GM21528 (cell line): ENCODE data around the gene SSUH2.

Experiments
- ATAC-seq: cut with Tn5 transposase; IDR thresholded peaks from one replicate; pipeline ENCODE4 v1.9.1; 2021; ENCODE audit warnings: mild to moderate bottlenecking, moderate library complexity; ENCODE audit not compliant: unreplicated experiment, low FRiP score

The SSUH2 gene

DNA sequence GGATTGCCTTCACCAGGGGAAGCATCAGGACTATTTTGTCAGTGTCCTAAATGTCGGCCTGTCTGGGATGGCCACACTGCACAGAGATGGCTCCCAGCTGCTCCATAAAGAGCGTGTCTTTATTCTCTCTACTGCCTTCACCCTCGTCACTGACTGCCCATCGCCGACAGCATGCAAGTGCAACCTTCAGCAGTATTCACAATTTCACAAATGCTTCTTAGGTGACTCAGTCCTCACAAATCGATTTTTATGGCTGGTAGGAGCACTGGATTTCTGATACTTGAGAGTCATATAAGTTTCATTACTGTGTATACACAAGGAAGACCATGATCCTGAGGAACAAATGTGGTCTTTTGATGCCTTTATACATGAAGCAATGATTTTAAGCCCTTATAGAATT lies 1.1 kb upstream of the SSUH2 start:
- ATAC-seq: no peak

GRCh38 chr3:8643693-8644365 lies 769 bp downstream of the SSUH2 start:
- no peak for ATAC-seq

DNA sequence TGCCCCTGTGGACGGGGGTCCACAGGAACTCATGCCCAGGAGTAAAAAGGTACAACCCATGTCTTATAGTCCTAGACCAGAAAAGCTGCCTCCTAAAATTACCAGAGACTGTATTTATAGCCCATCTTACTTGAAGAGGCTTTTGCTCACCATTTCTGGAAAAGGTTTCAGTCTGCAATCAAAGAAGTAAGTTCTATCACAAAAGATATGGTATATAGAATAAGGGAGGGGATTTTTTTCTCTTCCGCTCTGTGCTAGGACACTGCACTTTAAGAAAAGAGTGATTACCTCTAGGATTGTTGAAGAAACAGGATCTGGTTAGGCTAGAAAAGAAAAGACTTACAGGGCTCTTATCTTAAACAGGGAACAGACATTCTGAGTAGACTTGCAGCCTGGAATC lies 2.6 kb downstream of the SSUH2 start:
- no peak for ATAC-seq

DNA sequence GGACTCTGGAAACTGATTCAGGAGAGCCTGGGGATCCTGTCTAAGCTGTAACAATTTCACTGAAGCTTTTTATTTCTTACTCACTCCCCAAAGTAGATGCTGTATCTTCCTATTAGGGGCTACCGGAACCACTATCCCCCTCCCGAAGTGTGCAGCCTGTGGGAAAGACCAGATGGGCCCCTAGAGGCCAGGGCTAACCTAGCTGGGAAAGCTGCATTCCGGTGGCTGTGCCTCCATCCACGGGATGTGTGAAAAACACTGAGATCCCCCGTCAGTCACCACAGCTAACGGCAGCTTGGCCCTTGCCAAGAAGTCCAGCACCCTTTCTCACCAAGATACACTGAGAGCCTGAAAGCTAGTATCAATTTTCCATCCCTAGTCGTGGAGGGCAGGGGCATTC lies 3.1 kb downstream of the SSUH2 start:
- no peak for ATAC-seq

- no peak for ATAC-seq
Measured at GRCh38 chr3:8640223-8640622, 4.4 kb downstream of the SSUH2 start.

DNA sequence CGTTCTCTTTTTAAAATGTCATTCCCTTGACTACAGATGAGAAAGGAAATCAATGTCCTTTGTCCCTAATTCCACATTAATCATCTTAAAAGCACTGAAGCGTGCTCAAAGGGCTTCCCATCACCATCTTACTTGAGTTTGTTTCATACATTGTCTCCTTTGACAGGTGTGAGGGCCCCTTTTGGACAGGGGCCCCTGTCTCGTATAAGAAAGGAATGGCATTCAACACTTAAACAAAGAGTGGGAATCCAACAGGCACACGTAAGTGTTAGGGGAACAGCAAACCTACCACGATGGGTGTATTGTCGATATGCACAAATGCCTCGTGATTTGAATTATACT lies 5.0 kb downstream of the SSUH2 start:
- no peak for ATAC-seq

GRCh38 chr3:8638994-8639658 lies 5.5 kb downstream of the SSUH2 start:
- ATAC-seq: no peak

DNA sequence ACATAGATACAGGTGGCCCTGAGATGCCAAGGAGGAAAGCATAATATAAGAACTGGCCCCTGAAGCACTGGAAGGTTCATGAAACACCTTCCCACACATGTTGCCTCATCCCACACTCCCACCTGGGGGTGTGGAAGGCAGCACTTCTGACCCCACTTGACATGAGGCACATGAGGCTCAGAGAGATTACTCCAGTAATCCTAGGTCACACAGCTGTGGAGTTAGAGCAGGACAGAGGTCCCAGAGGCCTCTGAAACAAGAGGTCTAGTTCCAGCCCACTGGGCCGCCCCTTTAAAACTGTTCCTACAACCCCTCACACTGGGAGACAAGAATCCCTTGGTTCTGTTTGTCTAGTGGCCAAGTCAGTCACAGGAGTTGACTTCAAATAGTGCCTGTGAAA lies 7.2 kb downstream of the SSUH2 start:
- ATAC-seq: no peak

- no peak for ATAC-seq
Measured at GRCh38 chr3:8635631-8636030, 9.0 kb downstream of the SSUH2 start.

DNA sequence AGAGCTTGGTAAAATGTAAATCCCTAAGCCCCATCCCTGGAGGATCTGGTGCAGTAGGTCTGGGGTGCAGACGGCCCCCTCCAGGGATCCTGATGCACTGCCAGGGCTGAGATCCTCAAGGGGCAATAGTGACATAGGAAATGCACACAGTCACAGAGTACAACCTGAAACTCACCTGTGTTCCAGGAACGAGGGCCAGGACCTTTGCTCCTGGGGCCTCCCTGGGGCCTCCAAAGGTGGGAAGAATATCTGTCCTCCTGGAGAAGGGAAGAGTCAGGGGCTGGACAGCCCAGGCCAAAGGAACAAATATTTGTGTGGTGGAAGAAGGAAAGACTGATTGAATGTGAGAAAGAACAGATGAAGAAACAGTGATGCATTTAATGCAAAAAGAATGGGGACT lies 9.5 kb downstream of the SSUH2 start:
- no peak for ATAC-seq

DNA sequence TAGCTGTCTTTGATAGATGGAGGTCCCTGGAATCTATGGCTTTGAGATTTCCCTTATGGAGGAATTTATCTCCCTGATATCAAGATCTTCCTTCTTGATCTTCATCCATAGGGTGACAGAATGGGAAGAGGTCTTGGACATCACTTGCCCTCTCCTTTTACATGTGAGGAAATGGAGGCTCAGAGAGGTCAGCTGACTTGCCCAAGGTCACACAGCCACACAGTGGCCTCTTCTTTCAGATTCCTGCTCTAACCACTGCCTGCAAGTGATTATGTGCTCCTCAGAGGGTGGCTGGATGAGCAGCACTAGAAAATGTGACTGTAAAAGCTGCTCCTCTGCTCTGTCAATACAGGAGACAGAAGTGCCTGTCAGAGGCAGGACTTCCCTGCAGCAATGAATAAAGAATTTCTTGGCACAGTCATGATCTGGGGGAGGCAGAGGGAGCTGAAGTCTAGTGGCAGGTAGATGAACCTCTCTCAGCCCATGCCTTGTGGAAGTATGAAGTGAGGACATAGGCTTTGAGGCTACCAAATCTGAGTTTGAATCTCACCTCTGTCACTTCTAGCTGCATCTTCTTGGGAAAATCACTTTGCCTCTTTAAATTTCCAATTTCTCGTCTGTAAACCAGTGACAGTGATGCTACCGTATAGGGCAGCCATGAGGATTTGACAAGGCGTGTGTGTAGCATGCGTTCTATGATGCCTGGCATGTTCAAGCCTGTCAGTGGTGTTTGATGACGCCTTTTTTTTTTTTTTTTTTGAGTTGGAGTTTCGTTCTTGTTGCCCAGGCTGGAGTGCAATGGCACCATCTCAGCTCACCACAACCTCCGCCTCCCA lies 12.0 kb downstream of the SSUH2 start:
- ATAC-seq: no peak

DNA sequence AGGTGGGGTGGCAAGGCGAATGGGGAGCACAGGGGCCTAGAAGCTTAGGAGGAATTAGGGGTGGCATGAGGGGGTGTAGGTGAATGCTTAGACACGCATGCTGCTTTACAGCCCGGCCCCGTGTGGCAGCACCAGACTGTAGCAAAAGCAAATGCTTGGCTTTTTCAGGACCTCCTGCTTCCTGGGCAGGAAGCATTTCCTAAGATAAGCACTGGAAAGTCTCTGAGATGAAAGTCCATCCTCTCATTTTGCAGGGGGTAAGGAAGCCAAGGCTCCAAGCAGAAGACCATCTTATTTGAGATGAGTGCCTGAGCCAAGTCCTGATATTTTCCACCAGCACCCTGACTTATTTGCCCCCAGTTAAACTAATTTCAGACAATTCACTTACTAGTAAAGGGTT lies 12.9 kb downstream of the SSUH2 start:
- no peak for ATAC-seq

- no peak for ATAC-seq
Measured at GRCh38 chr3:8629151-8630021, 15.2 kb downstream of the SSUH2 start.

- ATAC-seq: no peak
Measured at GRCh38 chr3:8627949-8628348, 16.6 kb downstream of the SSUH2 start.

DNA sequence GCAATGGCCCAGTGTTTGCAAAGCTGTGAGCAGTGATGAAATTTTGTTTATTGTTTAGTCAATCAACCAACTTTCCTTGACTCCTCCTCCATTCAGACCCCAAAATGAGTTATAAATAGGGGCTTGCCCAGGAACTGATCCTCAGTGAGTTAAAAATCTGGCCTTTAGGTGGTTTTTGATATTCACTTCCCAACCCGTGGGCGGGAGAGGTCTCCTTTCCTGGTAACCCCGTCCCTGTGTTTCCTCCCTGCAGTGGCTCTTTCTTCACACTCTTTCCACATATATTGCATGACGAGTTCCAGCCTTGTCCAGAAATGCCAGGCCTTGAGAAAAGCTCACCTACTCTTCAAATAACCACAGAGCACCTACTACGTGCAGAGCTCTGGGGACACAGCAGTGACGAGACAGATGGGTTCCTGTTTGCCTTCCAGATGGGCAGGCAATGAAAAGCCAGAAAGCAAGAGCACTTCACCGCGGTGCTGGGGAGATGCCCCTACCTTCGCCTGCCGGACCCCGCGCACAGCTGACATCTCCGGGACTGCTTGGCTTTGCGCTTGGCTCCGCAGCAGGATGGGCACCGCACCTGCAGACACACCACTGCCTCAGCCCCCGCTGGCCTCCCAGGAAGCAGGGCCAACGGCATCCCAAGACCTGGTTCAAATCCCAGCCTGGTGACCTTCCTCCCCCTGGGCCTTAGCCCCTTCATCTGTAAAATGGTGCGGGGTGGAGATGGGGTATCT lies 17.2 kb downstream of the SSUH2 start:
- no peak for ATAC-seq

DNA sequence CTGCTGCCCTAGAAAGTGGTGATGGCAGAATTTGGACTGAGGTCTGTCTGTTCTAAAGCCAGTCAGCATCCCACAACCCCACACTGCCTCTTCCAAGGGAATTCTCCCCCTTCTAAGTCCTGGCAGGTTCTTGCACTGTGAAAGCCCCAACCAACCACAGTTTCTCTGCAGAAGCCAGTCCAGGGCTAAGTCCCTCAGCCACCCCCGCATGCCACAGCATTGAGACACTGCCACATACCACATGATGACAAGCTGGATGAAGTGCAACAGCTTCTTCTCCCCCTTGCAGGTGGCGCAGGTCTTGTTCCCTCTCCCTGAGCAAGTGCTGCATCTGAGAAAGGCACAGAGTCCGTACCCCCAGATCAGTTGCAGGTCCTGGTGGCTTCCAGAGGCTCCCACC lies 18.6 kb downstream of the SSUH2 start:
- ATAC-seq: no peak

DNA sequence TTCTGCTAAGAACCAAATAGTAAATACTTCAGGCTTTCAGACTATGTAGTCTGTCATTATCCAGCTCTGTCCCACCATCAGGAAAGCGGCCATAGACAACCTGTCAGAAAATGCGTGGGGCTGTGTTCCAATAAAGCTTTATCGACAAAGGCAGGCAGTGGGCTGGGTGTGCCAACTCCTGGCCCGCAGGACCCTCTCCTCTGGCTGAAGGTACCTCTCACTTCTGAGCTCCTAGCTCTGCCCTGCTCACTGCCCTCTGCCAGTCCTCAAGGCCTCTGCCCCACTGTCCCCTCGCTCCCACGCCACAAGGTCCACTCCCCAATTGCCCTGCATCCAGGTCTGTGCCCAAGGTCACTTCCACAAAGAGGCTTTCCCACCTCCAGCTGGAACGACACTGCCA lies 20.0 kb downstream of the SSUH2 start:
- no peak for ATAC-seq

DNA sequence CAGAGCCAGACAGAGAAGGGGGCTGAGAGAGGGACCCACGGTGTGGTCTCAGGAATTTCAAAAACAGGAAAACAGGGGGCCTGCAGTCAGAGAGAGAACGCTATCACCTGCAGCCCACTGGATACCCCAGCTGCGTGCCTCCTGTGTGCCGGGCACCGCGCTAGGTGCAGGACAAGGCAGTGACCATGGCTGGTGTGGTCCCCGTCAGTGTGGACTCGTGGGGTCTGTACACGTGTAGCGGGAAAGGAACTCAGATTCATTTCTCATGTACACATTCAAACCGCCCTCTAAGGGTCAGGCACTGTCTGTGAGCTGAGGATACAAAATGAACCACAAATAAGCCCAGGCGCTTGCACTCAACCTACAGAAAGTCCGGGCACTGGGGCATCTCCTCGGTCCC lies 20.9 kb downstream of the SSUH2 start:
- ATAC-seq: no peak

- peak; percentile 89 for ATAC-seq
Measured at GRCh38 chr3:8622873-8623691, 21.5 kb downstream of the SSUH2 start.
